Natural killer cell (primary cell): Measurements from ENCODE around the gene ANKRD34A. TPM values are rescaled to one million over a fixed set of nuclear protein-coding genes. Genes with fewer than 3 reads are reported as not detected.
A peak's percentile ranks its signal among the peaks of the same experiment; 100 is the strongest.

Experiments used
- ATAC-seq, 3 donors: fragments of 150-1000 bp in 2 of 3; fragments of 200-7000 bp in 1 of 3; cut with Tn5 transposase; 1 replicate in 1 of 3; 2 replicates in 2 of 3; pipeline ENCODE4 v1.10.0; 2021; ENCODE audit warnings: mild to moderate bottlenecking in 2 of 3, moderate library complexity in 2 of 3
- DNase-seq, 2 donors: peaks; one replicate each; pipeline versions ENCODE4 v3.0.0 to v3.0.0-alpha.2; 2013 to 2021; ENCODE audit warnings: mixed read lengths in 1 of 2
- H3K27ac ChIP-seq: one replicate; pipeline ENCODE4 v1.5.1; 2013; ENCODE audit warnings: mild to moderate bottlenecking, low read length
- H3K27me3 ChIP-seq: one replicate; pipeline ENCODE4 v1.6.1; 2013; ENCODE audit warnings: low read length; ENCODE audit not compliant: control insufficient read depth, insufficient read depth
- H3K36me3 ChIP-seq: one replicate; pipeline ENCODE4 v1.6.1; 2013; ENCODE audit warnings: low read length; ENCODE audit not compliant: control insufficient read depth, insufficient read depth
- H3K4me1 ChIP-seq: one replicate; pipeline ENCODE4 v1.6.1; 2013; ENCODE audit warnings: low read length; ENCODE audit not compliant: control insufficient read depth, insufficient read depth
- H3K4me3 ChIP-seq: one replicate; pipeline ENCODE4 v1.5.1; 2013; ENCODE audit warnings: low read length
- H3K9me3 ChIP-seq: one replicate; pipeline ENCODE4 v1.6.1; 2013; ENCODE audit warnings: low read length; ENCODE audit not compliant: control insufficient read depth, insufficient read depth
- H3K27ac Mint-ChIP-seq, 2 donors: one replicate each; pipeline ENCODE4 v1.8.0; 2022; ENCODE audit warnings: mild to moderate bottlenecking in 2 of 2, mixed read lengths in 2 of 2, moderate library complexity in 1 of 2
- H3K27me3 Mint-ChIP-seq, 2 donors: one replicate each; pipeline ENCODE4 v1.8.0; 2022; ENCODE audit warnings: low read depth in 2 of 2, mixed read lengths in 2 of 2
- H3K36me3 Mint-ChIP-seq: one replicate; pipeline ENCODE4 v1.8.0; 2022; ENCODE audit warnings: mixed read lengths
- H3K4me1 Mint-ChIP-seq, 2 donors: one replicate each; pipeline ENCODE4 v1.8.0; 2022; ENCODE audit warnings: mixed read lengths in 2 of 2
- H3K4me3 Mint-ChIP-seq: one replicate; pipeline ENCODE4 v1.8.0; 2022; ENCODE audit warnings: mild to moderate bottlenecking, moderate library complexity, mixed read lengths
- H3K9me3 Mint-ChIP-seq, 2 donors: one replicate each; pipeline ENCODE4 v1.8.0; 2022; ENCODE audit warnings: mixed read lengths in 2 of 2
- CTCF ChIP-seq: fragments of 200-600 bp; IDR thresholded peaks from one replicate; pipeline ENCODE4 v1.8.0; 2022; ENCODE audit warnings: antibody characterized with exemption
- WGBS: methylation state at CpG from one replicate; pipeline ENCODE4 v1.1.7; 2013; ENCODE audit warnings: missing lambda C conversion rate; ENCODE audit not compliant: insufficient coverage; 5-methylcytosine and 5-hydroxymethylcytosine counted together
- intact Hi-C: fragments of 100-400 bp; cut with micrococcal nuclease; formaldehyde crosslinking; loops from one replicate; pipeline ENCODE4 v1.14.2; 2022
- total RNA-seq, 4 donors: library from RNA; stranded (reverse); fragments of 120-200 nt in 1 of 4; gene quantifications; one replicate each; pipeline versions ENCODE4 v1.2.3 to v1.2.4, GENCODE V29; 2013 to 2022

The ANKRD34A gene
- total RNA-seq, 3 donors from 2014 or later (not counting 1 experiment from before 2014, with no cell fraction given) = 1.4 to 1.9 (median 1.4) TPM

DNA sequence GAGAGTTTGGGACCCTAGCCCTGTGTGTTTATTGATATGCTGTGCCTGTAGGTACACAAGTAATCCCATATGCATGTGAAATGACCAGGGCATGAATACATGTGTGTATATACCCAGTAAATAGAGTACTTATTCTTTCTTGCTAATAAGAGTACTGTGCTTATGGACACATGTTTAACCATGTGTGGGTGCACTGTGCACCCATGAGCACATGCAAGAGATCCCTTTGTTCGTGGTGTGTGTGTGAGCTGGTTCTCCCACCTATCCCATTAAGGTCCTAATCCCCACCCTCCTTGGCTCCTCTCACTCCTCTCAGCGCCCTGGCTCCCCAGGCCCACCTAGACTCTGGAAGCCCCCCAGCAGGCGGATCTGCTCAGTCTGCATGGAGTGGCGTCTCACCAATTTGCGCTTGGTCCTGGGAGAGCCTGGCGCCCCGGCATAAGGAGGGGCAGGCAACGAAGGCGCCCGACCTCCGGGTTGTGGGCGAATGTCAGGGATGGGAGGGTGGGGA is 4.4 kb downstream of the ANKRD34A start:
- Histone ChIP-seq H3K4me1 (peaks cover 60% of the 10 kb centered on the region), H3K27me3 (no peaks in the 10 kb centered on the region), H3K4me3 (peak overlapping the region; percentile 77), H3K27ac (no peak overlapping the region), H3K9me3 (no peaks in the 10 kb centered on the region), H3K36me3 (no peaks in the 10 kb centered on the region)
- WGBS = 15% methylated on average over 11 of the region's 12 CpGs
- DNase-seq (peak in 1 of 2 donors; percentile 21), ATAC-seq (no peak)
- H3K9me3 Mint-ChIP-seq = no peaks in the 10 kb centered on the region
- intact Hi-C loops = loop anchor here (2.0 to 5.0 kb wide), 4 partner anchors 27 to 113 kb away; partner anchors contain the start of genes NUDT17 and TXNIP
- peak overlapping the region; percentile 86 to 87 for H3K27ac Mint-ChIP-seq
- H3K27me3 Mint-ChIP-seq = no peaks in the 10 kb centered on the region
- peaks cover 88 to 89% of the 10 kb centered on the region in 2 donors for H3K4me1 Mint-ChIP-seq
- no peaks in the 10 kb centered on the region for H3K36me3 Mint-ChIP-seq
- H3K4me3 Mint-ChIP-seq = peak overlapping the region; percentile 94
- TF ChIP-seq CTCF = no peak

DNA sequence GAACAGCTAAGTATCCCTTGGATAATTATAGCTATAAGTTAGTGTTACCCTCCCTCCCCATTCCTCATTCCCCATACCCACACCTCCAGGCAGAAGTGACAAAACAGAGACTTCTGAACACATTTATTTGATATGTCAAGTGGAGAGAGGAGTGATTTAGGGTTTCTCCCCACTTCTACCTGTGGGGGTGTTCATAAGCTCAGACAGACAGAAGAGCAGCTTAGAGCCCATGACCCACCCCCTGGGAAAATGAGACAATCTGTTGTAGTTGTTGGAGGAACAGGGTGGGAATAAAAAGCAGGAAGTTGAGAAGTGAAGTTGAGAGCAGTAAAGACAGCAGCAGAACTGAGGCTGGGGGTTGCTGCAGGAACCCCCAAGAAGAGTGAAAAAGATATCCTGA is 5.0 kb downstream of the ANKRD34A start:
- ATAC-seq = no peak
- Mint-ChIP-seq H3K27me3 (no peaks in the 10 kb centered on the region), H3K27ac (peak overlapping the region; percentile 86 to 87), H3K36me3 (no peaks in the 10 kb centered on the region), H3K9me3 (no peaks in the 10 kb centered on the region), H3K4me1 (peaks cover 88 to 89% of the 10 kb centered on the region in 2 donors), H3K4me3 (peak overlapping the region; percentile 94)
- Histone ChIP-seq H3K4me3 (no peak overlapping the region), H3K27me3 (no peaks in the 10 kb centered on the region), H3K9me3 (no peaks in the 10 kb centered on the region), H3K27ac (no peak overlapping the region), H3K4me1 (peaks cover 60% of the 10 kb centered on the region), H3K36me3 (no peaks in the 10 kb centered on the region)
- peak in 1 of 2 donors; percentile 31 for DNase-seq
- intact Hi-C loops = no loop called here
- TF ChIP-seq CTCF = no peak

DNA sequence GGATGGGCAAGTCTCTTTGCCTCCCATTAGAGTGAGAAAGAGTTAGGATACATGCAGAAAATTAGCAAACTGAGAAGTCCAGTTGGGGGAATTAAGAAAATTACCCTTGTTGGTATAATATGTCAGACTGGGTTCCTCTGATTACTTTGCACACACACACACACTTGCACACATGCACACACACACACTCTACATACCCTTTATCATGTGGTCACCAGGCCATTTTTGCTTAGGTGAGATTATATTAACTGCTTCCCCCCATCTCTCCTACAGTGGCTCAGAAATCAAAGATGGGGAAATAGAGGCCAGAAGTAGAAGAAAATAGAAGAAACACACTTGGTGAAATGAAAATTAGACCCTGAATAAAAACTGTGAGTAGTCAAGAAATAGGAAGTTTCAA is 5.6 kb downstream of the ANKRD34A start:
- ATAC-seq (no peak), DNase-seq (no peak)
- peaks cover 55% of the 10 kb centered on the region for H3K4me1 ChIP-seq
- no peak overlapping the region for H3K4me3 ChIP-seq
- Mint-ChIP-seq H3K9me3 (no peaks in the 10 kb centered on the region), H3K4me1 (peaks cover 87 to 88% of the 10 kb centered on the region in 2 donors), H3K27me3 (no peaks in the 10 kb centered on the region), H3K27ac (peak overlapping the region; percentile 86 to 87), H3K4me3 (peak overlapping the region; percentile 94), H3K36me3 (no peaks in the 10 kb centered on the region)
- H3K27ac ChIP-seq = peak overlapping the region; percentile 85
- no peak for TF ChIP-seq CTCF
- intact Hi-C loops = no loop called here
- H3K27me3 ChIP-seq = no peaks in the 10 kb centered on the region
- H3K9me3 ChIP-seq = no peaks in the 10 kb centered on the region
- H3K36me3 ChIP-seq = no peaks in the 10 kb centered on the region
